Measurements from ENCODE around the gene OR2T33. TPM values are rescaled to one million over a fixed set of nuclear protein-coding genes. Genes with fewer than 3 reads are reported as not detected.

The OR2T33 gene
- total RNA-seq, 1 donor from 2014 or later: not detected

GRCh38 chr1:248239478-248239877 is 38.3 kb downstream of the OR2T33 start:
- Mint-ChIP-seq H3K4me1 (ENCODE audit: low read depth, unreplicated experiment) (no peaks in the 10 kb centered on the region), H3K27ac (ENCODE audit: unreplicated experiment) (no peak overlapping the region), H3K36me3 (ENCODE audit: unreplicated experiment) (peaks cover 4% of the 10 kb centered on the region), H3K27me3 (ENCODE audit: unreplicated experiment) (no peaks in the 10 kb centered on the region), H3K4me3 (ENCODE audit: unreplicated experiment) (no peak overlapping the region), H3K9me3 (ENCODE audit: unreplicated experiment) (peaks cover 5% of the 10 kb centered on the region)
- DNase-seq: no peak
- TF ChIP-seq, protein P1, sequence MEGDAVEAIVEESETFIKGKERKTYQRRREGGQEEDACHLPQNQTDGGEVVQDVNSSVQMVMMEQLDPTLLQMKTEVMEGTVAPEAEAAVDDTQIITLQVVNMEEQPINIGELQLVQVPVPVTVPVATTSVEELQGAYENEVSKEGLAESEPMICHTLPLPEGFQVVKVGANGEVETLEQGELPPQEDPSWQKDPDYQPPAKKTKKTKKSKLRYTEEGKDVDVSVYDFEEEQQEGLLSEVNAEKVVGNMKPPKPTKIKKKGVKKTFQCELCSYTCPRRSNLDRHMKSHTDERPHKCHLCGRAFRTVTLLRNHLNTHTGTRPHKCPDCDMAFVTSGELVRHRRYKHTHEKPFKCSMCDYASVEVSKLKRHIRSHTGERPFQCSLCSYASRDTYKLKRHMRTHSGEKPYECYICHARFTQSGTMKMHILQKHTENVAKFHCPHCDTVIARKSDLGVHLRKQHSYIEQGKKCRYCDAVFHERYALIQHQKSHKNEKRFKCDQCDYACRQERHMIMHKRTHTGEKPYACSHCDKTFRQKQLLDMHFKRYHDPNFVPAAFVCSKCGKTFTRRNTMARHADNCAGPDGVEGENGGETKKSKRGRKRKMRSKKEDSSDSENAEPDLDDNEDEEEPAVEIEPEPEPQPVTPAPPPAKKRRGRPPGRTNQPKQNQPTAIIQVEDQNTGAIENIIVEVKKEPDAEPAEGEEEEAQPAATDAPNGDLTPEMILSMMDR (IDR thresholded peaks at IDR 0.05; ENCODE audit: partially characterized antibody, unreplicated experiment): no peak

DNA sequence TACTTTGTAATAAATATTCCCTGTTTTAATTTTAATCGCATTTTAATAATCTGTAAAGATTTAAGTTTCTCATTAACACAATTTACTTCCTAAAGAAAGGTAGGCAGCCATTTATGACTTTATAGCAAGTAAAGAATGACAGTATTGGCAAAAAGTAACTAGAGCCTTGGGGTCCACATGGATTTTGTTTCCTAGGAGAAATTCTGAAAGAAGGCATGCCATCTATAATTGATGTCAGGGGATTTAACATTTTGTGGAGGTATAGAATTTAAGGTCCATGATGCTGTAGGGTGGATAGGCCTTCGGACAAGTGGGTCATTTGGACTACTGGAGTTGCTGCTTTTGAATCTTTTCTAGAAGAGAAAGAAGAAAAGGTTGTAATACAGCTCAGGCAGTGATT is 46.7 kb downstream of the OR2T33 start, which contains the start of gene OR2M4:
OR2M4 (plus strand) TSS at position 301 of the 400 bp plus-strand sequence. CDS start 7,512 bp downstream, outside the sequence.
- no peak within 1 kb of the TSS for H3K4me3 Mint-ChIP-seq (ENCODE audit: unreplicated experiment)
- no peaks in the 10 kb centered on the region for H3K9me3 Mint-ChIP-seq (ENCODE audit: unreplicated experiment)
- no peak for DNase-seq
- TF ChIP-seq, protein P1 (IDR thresholded peaks at IDR 0.05; ENCODE audit: partially characterized antibody, unreplicated experiment): no peak
- H3K27me3 Mint-ChIP-seq (ENCODE audit: unreplicated experiment): peaks cover 6% of the 10 kb centered on the region
- no peaks in the 10 kb centered on the region for H3K36me3 Mint-ChIP-seq (ENCODE audit: unreplicated experiment)
- H3K4me1 Mint-ChIP-seq (ENCODE audit: low read depth, unreplicated experiment): no peaks in the 10 kb centered on the region
- H3K27ac Mint-ChIP-seq (ENCODE audit: unreplicated experiment): no peak within 1 kb of the TSS

DNA sequence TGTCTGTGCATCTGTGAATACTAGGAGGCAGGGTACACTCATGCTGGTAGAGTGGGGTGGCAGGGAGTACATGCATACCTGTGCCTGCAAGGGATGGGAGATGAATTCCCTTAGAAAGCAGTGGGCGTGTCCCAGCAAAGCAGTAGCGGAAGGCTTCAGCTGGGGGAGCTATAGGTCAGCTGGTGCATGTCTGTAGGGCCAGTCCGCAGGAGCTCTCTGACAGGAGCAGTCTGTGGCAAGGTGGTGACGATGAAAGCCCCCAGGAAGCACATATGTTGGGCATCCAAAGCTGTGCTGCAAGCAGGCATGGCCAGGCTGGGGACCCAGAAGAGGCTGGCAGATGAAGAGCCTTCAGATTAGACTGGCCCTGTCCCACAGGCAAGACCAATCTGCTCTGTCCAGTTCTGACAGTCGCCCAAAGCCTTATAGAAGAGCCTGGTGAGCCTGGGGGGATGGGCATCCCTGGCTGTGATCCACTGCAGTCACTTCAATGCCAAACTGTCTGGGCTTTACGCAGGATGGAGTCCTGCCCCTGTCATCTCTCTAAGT is 48.3 kb downstream of the OR2T33 start:
- Mint-ChIP-seq H3K4me1 (ENCODE audit: low read depth, unreplicated experiment) (no peaks in the 10 kb centered on the region), H3K36me3 (ENCODE audit: unreplicated experiment) (no peaks in the 10 kb centered on the region), H3K27ac (ENCODE audit: unreplicated experiment) (no peak overlapping the region), H3K9me3 (ENCODE audit: unreplicated experiment) (no peaks in the 10 kb centered on the region), H3K4me3 (ENCODE audit: unreplicated experiment) (no peak overlapping the region), H3K27me3 (ENCODE audit: unreplicated experiment) (peaks cover 6% of the 10 kb centered on the region)
- TF ChIP-seq, protein P1 (IDR thresholded peaks at IDR 0.05; ENCODE audit: partially characterized antibody, unreplicated experiment): no peak
- no peak for DNase-seq

- no peak overlapping the region for H3K4me3 Mint-ChIP-seq (ENCODE audit: unreplicated experiment)
- H3K36me3 Mint-ChIP-seq (ENCODE audit: unreplicated experiment): no peaks in the 10 kb centered on the region
- peaks cover 5% of the 10 kb centered on the region for H3K9me3 Mint-ChIP-seq (ENCODE audit: unreplicated experiment)
Measured at GRCh38 chr1:248225537-248225936, 52.2 kb downstream of the OR2T33 start.

More at GRCh38 chr1:248225537-248225936, 52.2 kb downstream of the OR2T33 start:
- no peak overlapping the region for H3K27ac Mint-ChIP-seq (ENCODE audit: unreplicated experiment)
- no peak for DNase-seq
- no peaks in the 10 kb centered on the region for H3K4me1 Mint-ChIP-seq (ENCODE audit: low read depth, unreplicated experiment)
- peaks cover 6% of the 10 kb centered on the region for H3K27me3 Mint-ChIP-seq (ENCODE audit: unreplicated experiment)
- TF ChIP-seq, protein P1 (IDR thresholded peaks at IDR 0.05; ENCODE audit: partially characterized antibody, unreplicated experiment): no peak

Other genes starting within 250 kb of the OR2T33 start
- 0.25 TPM for gene OR2L2, start 247.9 kb downstream of the OR2T33 start, total RNA-seq (ENCODE audit: unreplicated experiment)
- gene OR2L3, start 231.1 kb downstream of the OR2T33 start, total RNA-seq (ENCODE audit: unreplicated experiment): 0.15 TPM
- gene OR2L13, start 182.8 kb downstream of the OR2T33 start, total RNA-seq (ENCODE audit: unreplicated experiment): not detected
- gene OR2M5, start 132.8 kb downstream of the OR2T33 start, total RNA-seq (ENCODE audit: unreplicated experiment): not detected
- not detected for gene OR2M2, start 103.2 kb downstream of the OR2T33 start, total RNA-seq (ENCODE audit: unreplicated experiment)
- gene OR2M3, start 80.7 kb downstream of the OR2T33 start, total RNA-seq (ENCODE audit: unreplicated experiment): not detected
- gene OR2M4, start 46.6 kb downstream of the OR2T33 start, total RNA-seq (ENCODE audit: unreplicated experiment): not detected
- not detected for gene OR2T12, start 25.4 kb upstream of the OR2T33 start, total RNA-seq (ENCODE audit: unreplicated experiment)
- not detected for gene OR2M7, start 46.6 kb upstream of the OR2T33 start, total RNA-seq (ENCODE audit: unreplicated experiment)
- not detected for gene OR14C36, start 70.8 kb upstream of the OR2T33 start, total RNA-seq (ENCODE audit: unreplicated experiment)
- not detected for gene OR2T4, start 83.7 kb upstream of the OR2T33 start, total RNA-seq (ENCODE audit: unreplicated experiment)
- not detected for gene OR2T6, start 97.8 kb upstream of the OR2T33 start, total RNA-seq (ENCODE audit: unreplicated experiment)
- gene OR2T1, start 125.1 kb upstream of the OR2T33 start, total RNA-seq (ENCODE audit: unreplicated experiment): not detected
- not detected for gene OR2T2, start 167.7 kb upstream of the OR2T33 start, total RNA-seq (ENCODE audit: unreplicated experiment)
- not detected for gene OR2T3, start 195.4 kb upstream of the OR2T33 start, total RNA-seq (ENCODE audit: unreplicated experiment)
- gene OR2T5, start 210.6 kb upstream of the OR2T33 start, total RNA-seq (ENCODE audit: unreplicated experiment): not detected
- not detected for gene OR2G6, start 230.1 kb upstream of the OR2T33 start, total RNA-seq (ENCODE audit: unreplicated experiment)